ENCODE measurements around the gene ABLIM3.
"Not testable (repeated sequence)": the region's sequence is repeated elsewhere in the genome, so short reads cannot be mapped to it uniquely, and the experiment has no call there.

The ABLIM3 gene

DNA sequence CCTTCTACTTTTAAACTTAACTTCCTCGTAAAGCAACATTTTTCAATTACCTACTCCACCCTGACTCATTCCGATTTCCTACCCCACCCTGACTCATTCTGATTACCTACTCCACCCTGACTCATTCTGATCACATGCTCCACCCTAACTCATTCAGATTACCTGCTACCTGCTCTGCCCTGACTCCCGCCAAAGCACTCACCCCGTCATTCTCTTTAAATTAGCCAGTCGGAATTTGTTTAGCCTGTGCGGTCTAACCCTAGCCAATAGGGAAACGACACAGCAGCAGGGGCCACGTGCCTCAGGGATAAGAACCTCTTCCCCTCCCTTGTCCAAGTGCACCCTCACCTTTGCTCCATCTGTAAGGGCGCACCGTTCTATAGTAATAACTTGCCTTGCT lies 46.3 kb downstream of the ABLIM3 start:
- peaks cover 55% of the 10 kb centered on the region for H3K36me3 ChIP-seq (ENCODE audit: insufficient read depth, low read length)
- peaks cover 54% of the 10 kb centered on the region for H3K4me1 ChIP-seq (ENCODE audit: control insufficient read depth, insufficient read depth, low read length, unreplicated experiment)
- peak overlapping the region; percentile 59 for H3K27ac ChIP-seq (ENCODE audit: low read depth, low read length)
- H3K79me2 ChIP-seq (ENCODE audit: control insufficient read depth, insufficient read depth, low read length, unreplicated experiment), result peaks cover 42% of the 10 kb centered on the region
- not testable (repeated sequence) for H3K27me3 ChIP-seq (ENCODE audit: insufficient read depth, low read length); H3K4me3 ChIP-seq (ENCODE audit: low read depth, low read length); H2AFZ ChIP-seq (ENCODE audit: low read length, unreplicated experiment)

DNA sequence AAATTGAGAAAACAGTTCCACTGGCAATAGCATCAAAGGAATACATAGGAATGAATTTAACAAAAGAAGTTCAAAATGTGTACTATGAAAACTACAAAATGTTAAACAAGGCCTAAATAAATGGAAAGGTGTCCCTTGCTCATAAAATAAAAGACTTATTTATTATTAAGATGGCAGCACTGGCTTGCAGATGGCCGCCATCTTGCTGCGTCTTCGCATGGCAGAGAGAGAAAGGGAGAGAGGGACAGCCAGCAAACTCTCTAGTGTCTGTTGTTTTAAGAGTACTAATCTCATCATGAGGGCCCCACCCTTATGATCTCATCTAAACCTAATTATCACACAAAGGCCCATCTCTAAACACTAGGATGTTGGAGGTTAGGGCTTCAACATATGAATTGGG lies 47.1 kb downstream of the ABLIM3 start:
- H3K79me2 ChIP-seq (ENCODE audit: control insufficient read depth, insufficient read depth, low read length, unreplicated experiment), result peaks cover 39% of the 10 kb centered on the region
- no peak overlapping the region for H2AFZ ChIP-seq (ENCODE audit: low read length, unreplicated experiment)
- no peaks in the 10 kb centered on the region for H3K27me3 ChIP-seq (ENCODE audit: insufficient read depth, low read length)
- no peak overlapping the region for H3K4me3 ChIP-seq (ENCODE audit: low read depth, low read length)
- H3K36me3 ChIP-seq (ENCODE audit: insufficient read depth, low read length), result peaks cover 49% of the 10 kb centered on the region
- H3K4me1 ChIP-seq (ENCODE audit: control insufficient read depth, insufficient read depth, low read length, unreplicated experiment), result peaks cover 57% of the 10 kb centered on the region
- peak overlapping the region; percentile 59 for H3K27ac ChIP-seq (ENCODE audit: low read depth, low read length)

DNA sequence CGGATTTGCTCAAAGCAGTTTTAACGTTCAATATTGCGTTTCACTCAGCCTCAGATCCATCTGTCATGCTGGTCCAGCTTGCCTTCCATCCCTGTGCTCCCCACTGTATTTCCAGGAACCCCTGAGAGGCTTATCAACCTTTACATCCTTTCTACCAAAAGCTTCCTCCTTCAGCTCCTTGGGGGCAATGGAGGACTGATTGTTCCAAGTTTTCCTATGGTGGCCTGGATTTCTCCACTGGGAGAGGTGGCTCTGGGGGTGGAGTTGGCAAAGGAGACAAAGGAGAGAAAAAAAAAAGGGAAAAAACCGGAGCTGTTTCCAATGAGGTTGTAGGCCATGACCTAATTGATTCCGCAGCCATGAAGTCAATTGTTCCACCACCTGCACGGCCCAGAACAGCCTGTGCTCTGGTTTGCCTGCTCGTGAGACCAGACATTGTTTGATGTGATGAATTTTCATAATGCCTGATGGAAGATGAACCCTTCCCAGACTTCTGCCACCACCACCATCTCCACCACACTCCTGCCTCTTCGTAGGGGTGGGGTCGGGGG lies 54.1 kb downstream of the ABLIM3 start:
- Histone ChIP-seq H2AFZ (ENCODE audit: low read length, unreplicated experiment) (no peak overlapping the region), H3K36me3 (ENCODE audit: insufficient read depth, low read length) (peaks cover 38% of the 10 kb centered on the region), H3K27me3 (ENCODE audit: insufficient read depth, low read length) (no peaks in the 10 kb centered on the region), H3K4me3 (ENCODE audit: low read depth, low read length) (no peak overlapping the region), H3K4me1 (ENCODE audit: control insufficient read depth, insufficient read depth, low read length, unreplicated experiment) (peaks cover 37% of the 10 kb centered on the region), H3K79me2 (ENCODE audit: control insufficient read depth, insufficient read depth, low read length, unreplicated experiment) (peaks cover 42% of the 10 kb centered on the region), H3K27ac (ENCODE audit: low read depth, low read length) (peak overlapping the region; percentile 7; the same call in 1 of the 2 replicates)

DNA sequence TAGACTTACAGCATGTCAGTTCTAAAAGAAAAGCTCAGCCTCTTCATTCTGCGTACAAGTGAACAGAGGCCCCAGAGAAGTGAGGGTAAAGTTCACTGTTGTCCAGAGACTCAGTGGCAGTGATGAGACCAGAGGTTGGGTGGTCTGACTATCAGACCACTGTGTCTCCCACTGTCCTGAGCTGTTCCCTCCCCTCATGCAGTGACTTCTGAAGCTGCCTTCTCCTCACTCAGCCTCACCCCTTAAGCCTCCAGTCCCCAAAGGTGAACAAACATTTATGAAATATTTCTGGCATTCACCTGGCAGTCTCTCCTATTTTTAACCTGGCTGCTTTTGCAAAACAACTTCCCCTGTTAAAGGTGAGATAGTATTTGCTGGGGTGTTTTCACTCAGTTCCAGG lies 54.7 kb downstream of the ABLIM3 start:
- H3K36me3 ChIP-seq (ENCODE audit: insufficient read depth, low read length), result peaks cover 43% of the 10 kb centered on the region
- peaks cover 37% of the 10 kb centered on the region for H3K4me1 ChIP-seq (ENCODE audit: control insufficient read depth, insufficient read depth, low read length, unreplicated experiment)
- H3K27me3 ChIP-seq (ENCODE audit: insufficient read depth, low read length), result no peaks in the 10 kb centered on the region
- no peak overlapping the region for H2AFZ ChIP-seq (ENCODE audit: low read length, unreplicated experiment)
- peaks cover 42% of the 10 kb centered on the region for H3K79me2 ChIP-seq (ENCODE audit: control insufficient read depth, insufficient read depth, low read length, unreplicated experiment)
- H3K27ac ChIP-seq (ENCODE audit: low read depth, low read length), result no peak overlapping the region
- no peak overlapping the region for H3K4me3 ChIP-seq (ENCODE audit: low read depth, low read length)

DNA sequence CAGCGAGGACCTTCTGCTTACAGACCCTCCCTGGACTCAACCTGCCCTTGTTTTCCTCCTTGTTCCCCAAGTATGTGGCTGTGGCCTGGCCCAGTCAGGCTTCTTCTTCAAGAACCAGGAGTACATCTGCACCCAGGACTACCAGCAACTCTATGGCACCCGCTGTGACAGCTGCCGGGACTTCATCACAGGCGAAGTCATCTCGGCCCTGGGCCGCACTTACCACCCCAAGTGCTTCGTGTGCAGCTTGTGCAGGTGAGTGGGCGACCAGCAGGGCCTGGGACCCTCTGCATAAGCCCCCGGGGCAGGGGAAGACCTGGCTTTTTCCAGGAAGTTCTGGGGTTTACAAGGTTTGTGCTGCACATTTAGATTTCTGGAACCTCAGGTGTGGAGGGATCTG lies 56.9 kb downstream of the ABLIM3 start:
- H3K79me2 ChIP-seq (ENCODE audit: control insufficient read depth, insufficient read depth, low read length, unreplicated experiment), result peaks cover 36% of the 10 kb centered on the region
- H2AFZ ChIP-seq (ENCODE audit: low read length, unreplicated experiment), result no peak overlapping the region
- no peak overlapping the region for H3K27ac ChIP-seq (ENCODE audit: low read depth, low read length)
- H3K4me1 ChIP-seq (ENCODE audit: control insufficient read depth, insufficient read depth, low read length, unreplicated experiment), result peaks cover 25% of the 10 kb centered on the region
- H3K4me3 ChIP-seq (ENCODE audit: low read depth, low read length), result no peak overlapping the region
- no peaks in the 10 kb centered on the region for H3K27me3 ChIP-seq (ENCODE audit: insufficient read depth, low read length)
- peaks cover 64% of the 10 kb centered on the region for H3K36me3 ChIP-seq (ENCODE audit: insufficient read depth, low read length)

DNA sequence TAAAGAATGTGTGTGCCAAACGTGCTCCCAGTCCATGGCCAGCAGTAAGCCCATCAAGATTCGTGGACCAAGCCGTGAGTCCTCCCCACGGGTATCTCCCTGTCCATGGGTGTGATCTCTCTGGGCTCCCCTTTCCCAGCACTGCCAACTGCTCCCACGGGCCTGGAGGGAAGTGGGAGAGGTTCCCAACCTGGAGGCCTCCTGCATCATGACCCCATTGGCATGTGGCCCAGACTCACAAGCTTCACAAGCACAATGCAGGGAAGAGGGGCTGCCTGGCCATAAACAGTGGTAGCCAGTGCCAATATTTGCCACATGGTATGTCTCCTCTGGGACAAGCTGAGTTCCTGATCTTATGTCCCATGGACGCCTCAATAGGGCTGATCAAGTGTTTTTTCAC lies 59.1 kb downstream of the ABLIM3 start:
- Histone ChIP-seq H3K27ac (ENCODE audit: low read depth, low read length) (peak overlapping the region; percentile 65), H3K27me3 (ENCODE audit: insufficient read depth, low read length) (no peaks in the 10 kb centered on the region), H3K79me2 (ENCODE audit: control insufficient read depth, insufficient read depth, low read length, unreplicated experiment) (peaks cover 19% of the 10 kb centered on the region), H3K4me3 (ENCODE audit: low read depth, low read length) (no peak overlapping the region), H2AFZ (ENCODE audit: low read length, unreplicated experiment) (no peak overlapping the region), H3K36me3 (ENCODE audit: insufficient read depth, low read length) (peaks cover 74% of the 10 kb centered on the region), H3K4me1 (ENCODE audit: control insufficient read depth, insufficient read depth, low read length, unreplicated experiment) (peaks cover 44% of the 10 kb centered on the region)

DNA sequence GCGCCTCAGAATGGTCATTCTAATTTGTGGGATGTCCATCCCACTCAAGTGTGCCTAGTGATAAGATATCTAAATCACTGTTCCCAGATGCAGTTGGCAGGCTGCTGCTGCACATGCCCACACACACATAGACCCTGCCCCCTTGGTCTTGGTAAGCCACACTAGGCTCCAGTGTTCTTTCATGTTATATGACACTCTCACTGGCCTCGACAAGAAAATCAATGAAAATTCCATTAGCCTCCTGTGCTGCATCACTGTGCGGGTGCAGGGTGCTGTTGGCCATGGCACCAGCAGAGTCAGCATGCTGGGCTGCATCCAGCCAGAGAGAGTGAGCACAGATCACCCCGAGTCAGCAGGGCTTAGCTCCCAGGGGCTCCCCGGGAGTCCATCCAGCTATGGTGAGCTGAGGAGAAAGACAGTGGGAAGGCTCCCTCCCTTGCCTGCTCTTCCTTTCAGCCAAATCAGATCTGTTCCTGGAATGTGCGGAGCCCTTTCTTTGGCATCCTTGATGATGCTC lies 59.9 kb downstream of the ABLIM3 start:
- Histone ChIP-seq H3K79me2 (ENCODE audit: control insufficient read depth, insufficient read depth, low read length, unreplicated experiment) (peaks cover 15% of the 10 kb centered on the region), H3K27me3 (ENCODE audit: insufficient read depth, low read length) (no peaks in the 10 kb centered on the region), H3K27ac (ENCODE audit: low read depth, low read length) (peak overlapping the region; percentile 98; the same call in 1 of the 2 replicates), H2AFZ (ENCODE audit: low read length, unreplicated experiment) (no peak overlapping the region), H3K4me3 (ENCODE audit: low read depth, low read length) (no peak overlapping the region), H3K36me3 (ENCODE audit: insufficient read depth, low read length) (peaks cover 74% of the 10 kb centered on the region), H3K4me1 (ENCODE audit: control insufficient read depth, insufficient read depth, low read length, unreplicated experiment) (peaks cover 52% of the 10 kb centered on the region)

DNA sequence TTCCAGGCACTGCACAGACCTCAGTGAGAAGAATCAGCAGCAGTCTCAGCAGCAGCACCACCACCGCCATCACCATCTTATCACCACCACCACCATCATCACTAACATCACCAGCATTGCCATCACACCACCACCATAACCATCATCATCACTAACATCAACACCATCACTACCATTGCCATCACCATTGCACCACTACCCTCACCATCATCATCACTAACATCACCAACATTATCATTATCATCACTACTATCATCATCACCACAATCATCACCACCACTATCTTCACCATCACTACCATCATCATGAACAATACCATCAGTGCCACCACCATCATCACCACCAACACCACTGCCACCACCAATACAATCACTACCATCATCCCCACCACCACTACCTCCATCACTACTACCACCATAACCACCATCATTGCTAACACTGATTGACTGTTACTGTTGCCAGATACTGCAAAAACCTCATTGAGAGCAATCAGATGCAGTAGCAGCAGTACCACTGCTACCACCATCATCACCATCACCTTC lies 61.7 kb downstream of the ABLIM3 start:
- Histone ChIP-seq H3K4me1 (ENCODE audit: control insufficient read depth, insufficient read depth, low read length, unreplicated experiment) (peaks cover 69% of the 10 kb centered on the region), H3K79me2 (ENCODE audit: control insufficient read depth, insufficient read depth, low read length, unreplicated experiment) (peaks cover 5% of the 10 kb centered on the region), H2AFZ (ENCODE audit: low read length, unreplicated experiment) (no peak overlapping the region), H3K27me3 (ENCODE audit: insufficient read depth, low read length) (no peaks in the 10 kb centered on the region), H3K27ac (ENCODE audit: low read depth, low read length) (peak overlapping the region; percentile 98), H3K36me3 (ENCODE audit: insufficient read depth, low read length) (peaks cover 67% of the 10 kb centered on the region), H3K4me3 (ENCODE audit: low read depth, low read length) (no peak overlapping the region)

DNA sequence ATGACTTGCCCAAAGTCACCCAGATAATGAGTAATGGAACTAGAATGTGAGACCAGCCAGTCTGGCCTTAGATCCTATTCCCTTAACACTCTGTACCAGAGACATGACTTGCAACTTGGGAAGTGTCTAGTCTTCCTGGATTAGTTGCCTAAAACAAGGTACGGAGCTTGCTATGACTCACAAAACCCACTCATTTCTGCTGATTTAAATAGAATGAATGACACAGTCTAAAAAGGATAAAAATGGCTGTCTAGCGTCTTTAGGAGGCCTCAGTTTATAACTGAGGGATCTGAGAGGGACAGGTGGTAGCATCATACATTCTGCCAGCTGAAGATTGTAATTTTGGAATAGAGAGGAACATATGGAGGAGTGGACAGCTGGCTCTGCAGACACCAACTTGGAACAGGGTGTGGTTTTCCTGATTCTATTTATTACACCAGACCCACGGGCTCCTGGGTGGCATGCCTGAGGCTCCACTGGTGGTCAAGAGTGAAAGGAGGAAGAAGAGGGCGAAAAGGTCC lies 62.7 kb downstream of the ABLIM3 start:
- Histone ChIP-seq H2AFZ (ENCODE audit: low read length, unreplicated experiment) (no peak overlapping the region), H3K4me3 (ENCODE audit: low read depth, low read length) (no peak overlapping the region; the same call in 1 of the 2 replicates), H3K4me1 (ENCODE audit: control insufficient read depth, insufficient read depth, low read length, unreplicated experiment) (peaks cover 69% of the 10 kb centered on the region), H3K27ac (ENCODE audit: low read depth, low read length) (peak overlapping the region; percentile 98), H3K27me3 (ENCODE audit: insufficient read depth, low read length) (no peaks in the 10 kb centered on the region), H3K79me2 (ENCODE audit: control insufficient read depth, insufficient read depth, low read length, unreplicated experiment) (peaks cover 2% of the 10 kb centered on the region), H3K36me3 (ENCODE audit: insufficient read depth, low read length) (peaks cover 65% of the 10 kb centered on the region)

DNA sequence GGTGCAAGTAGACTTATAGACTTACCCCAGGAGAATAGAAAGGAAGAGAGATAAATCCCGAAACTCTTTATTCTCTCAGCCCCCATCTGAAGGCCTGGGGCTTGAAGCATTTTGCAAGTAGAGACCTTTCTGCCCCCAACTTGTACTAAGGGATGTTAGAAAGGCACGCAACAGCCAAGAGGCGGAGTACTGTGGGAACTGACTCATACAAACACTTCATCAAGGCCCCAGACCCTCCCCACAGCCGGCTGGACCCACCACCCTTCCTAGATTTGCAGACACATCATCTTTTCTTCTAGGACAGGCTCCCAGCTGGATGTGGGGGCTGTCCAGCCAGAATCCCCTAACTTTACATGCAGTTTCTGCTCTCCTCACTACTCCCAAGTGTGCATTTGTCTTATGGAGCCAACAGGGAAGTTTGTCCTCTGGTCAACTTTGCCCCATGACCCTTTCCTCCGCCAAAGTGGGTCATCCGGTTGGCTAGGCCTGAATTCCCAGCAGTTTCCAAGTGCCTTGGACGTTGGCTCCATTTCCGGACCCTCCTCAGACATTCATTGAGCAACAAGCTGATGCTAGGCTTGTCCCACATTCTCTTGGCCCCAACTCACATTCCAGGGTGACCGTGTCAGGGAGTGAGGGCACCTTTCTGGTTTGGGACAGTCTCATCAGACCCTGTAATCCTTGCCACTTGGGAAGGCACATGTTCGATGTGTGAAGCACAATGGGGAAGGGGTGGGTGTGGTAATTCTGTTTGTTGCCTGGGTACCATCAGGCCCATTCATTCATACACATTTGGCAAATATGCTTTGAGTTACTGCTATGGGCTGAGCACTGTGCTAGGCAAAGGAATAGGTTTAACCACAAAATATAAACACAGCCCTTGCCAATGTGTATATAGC lies 64.6 kb downstream of the ABLIM3 start:
- Histone ChIP-seq H3K36me3 (ENCODE audit: insufficient read depth, low read length) (peaks cover 64% of the 10 kb centered on the region), H3K4me1 (ENCODE audit: control insufficient read depth, insufficient read depth, low read length, unreplicated experiment) (peaks cover 73% of the 10 kb centered on the region), H2AFZ (ENCODE audit: low read length, unreplicated experiment) (no peak overlapping the region), H3K27me3 (ENCODE audit: insufficient read depth, low read length) (no peaks in the 10 kb centered on the region), H3K27ac (ENCODE audit: low read depth, low read length) (peak overlapping the region; percentile 98), H3K79me2 (ENCODE audit: control insufficient read depth, insufficient read depth, low read length, unreplicated experiment) (peaks cover 2% of the 10 kb centered on the region), H3K4me3 (ENCODE audit: low read depth, low read length) (no peak overlapping the region)
